Activated T-helper 9 cell treated with anti-CD3 and anti-CD28 coated beads, Interleukin-2, amount 50 U/mL, for 16 hours (primary cell): ENCODE results near the gene CARD10.
A peak's percentile ranks its signal among the peaks of the same experiment; 100 is the strongest.
"Not testable (repeated sequence)": the region's sequence is repeated elsewhere in the genome, so short reads cannot be mapped to it uniquely, and the experiment has no call there.

Experiments
- DNase-seq: peaks from one replicate; pipeline ENCODE4 v3.0.0-alpha.2; 2020; ENCODE audit warnings: low read depth

CARD10 gene

GRCh38 chr22:37487129-37487528 is 32.1 kb downstream of the CARD10 start:
- DNase-seq, result no peak

- peak; percentile 64 for DNase-seq
Measured at GRCh38 chr22:37486224-37486845, 32.9 kb downstream of the CARD10 start, which contains the start of gene MFNG. MFNG (minus strand) TSS chr22:37486384; CDS start chr22:37486177, 207 bp downstream.

- peak; percentile 8 for DNase-seq
Measured at GRCh38 chr22:37485395-37486223, 33.6 kb downstream of the CARD10 start.

- DNase-seq, result peak; percentile 67
Measured at GRCh38 chr22:37484480-37485394, 34.5 kb downstream of the CARD10 start.

GRCh38 chr22:37483050-37483449 is 36.2 kb downstream of the CARD10 start:
- no peak for DNase-seq

- no peak for DNase-seq
Measured at GRCh38 chr22:37482244-37482643, 37.0 kb downstream of the CARD10 start.

GRCh38 chr22:37481347-37481907 is 37.8 kb downstream of the CARD10 start:
- DNase-seq, result no peak

GRCh38 chr22:37480387-37481346 is 38.5 kb downstream of the CARD10 start:
- DNase-seq, result no peak

- DNase-seq, result no peak
Measured at GRCh38 chr22:37479196-37479595, 40.0 kb downstream of the CARD10 start.

- no peak for DNase-seq
Measured at GRCh38 chr22:37476389-37477329, 42.6 kb downstream of the CARD10 start.

GRCh38 chr22:37474447-37475090 is 44.6 kb downstream of the CARD10 start:
- no peak for DNase-seq

- DNase-seq, result no peak
Measured at GRCh38 chr22:37473437-37473946, 45.7 kb downstream of the CARD10 start.

- peak; percentile 33 for DNase-seq
Measured at GRCh38 chr22:37472418-37473006, 46.7 kb downstream of the CARD10 start.

- DNase-seq, result no peak
Measured at GRCh38 chr22:37471727-37472417, 47.3 kb downstream of the CARD10 start.

- no peak for DNase-seq
Measured at GRCh38 chr22:37470087-37470445, 49.1 kb downstream of the CARD10 start.

- no peak for DNase-seq
Measured at GRCh38 chr22:37469416-37470086, 49.7 kb downstream of the CARD10 start.

GRCh38 chr22:37468201-37468695 is 51.0 kb downstream of the CARD10 start:
- DNase-seq, result not testable (repeated sequence)
